CD14-positive monocyte (primary cell): Measurements from ENCODE around the gene NR1D1. TPM values are rescaled to one million over a fixed set of nuclear protein-coding genes. Genes with fewer than 3 reads are reported as not detected.

Experiments used
- DNase-seq, 3 donors: peaks; one replicate each; pipeline ENCODE4 v3.0.0-alpha.2; 2011 to 2022
- H2AFZ ChIP-seq: 2 replicates; pipeline ENCODE4 v1.6.0; 2012; ENCODE audit warnings: mild to moderate bottlenecking, low read depth, low read length, inconsistent platforms; ENCODE audit not compliant: insufficient read depth, poor library complexity, severe bottlenecking
- H3K27ac ChIP-seq, 2 donors: 1 replicate in 1 of 2; 2 replicates in 1 of 2; pipeline ENCODE4 v1.5.1; 2012 to 2013; ENCODE audit warnings: low read length in 2 of 2, control low read depth in 1 of 2, inconsistent platforms in 1 of 2, low read depth in 1 of 2, mild to moderate bottlenecking in 1 of 2
- H3K27me3 ChIP-seq, 2 donors: one replicate each; pipeline versions ENCODE4 v1.6.0 to v1.6.1; 2011 to 2013; ENCODE audit warnings: low read length in 2 of 2; ENCODE audit not compliant: control insufficient read depth in 2 of 2, insufficient read depth in 2 of 2
- H3K36me3 ChIP-seq, 2 donors: replicated peaks in 1 of 2; 1 replicate in 1 of 2; 2 replicates in 1 of 2; pipeline versions ENCODE4 v1.5.1 to v1.6.1; 2012 to 2013; ENCODE audit warnings: low read length in 2 of 2, control low read depth in 1 of 2, inconsistent platforms in 1 of 2, mild to moderate bottlenecking in 1 of 2; ENCODE audit not compliant: insufficient read depth in 2 of 2, control insufficient read depth in 1 of 2
- H3K4me1 ChIP-seq, 2 donors: 1 replicate in 1 of 2; 2 replicates in 1 of 2; pipeline versions ENCODE4 v1.5.1 to v1.6.1; 2012 to 2013; ENCODE audit warnings: low read length in 2 of 2, control low read depth in 1 of 2, inconsistent platforms in 1 of 2, mild to moderate bottlenecking in 1 of 2, moderate library complexity in 1 of 2; ENCODE audit not compliant: insufficient read depth in 2 of 2, control insufficient read depth in 1 of 2
- H3K4me2 ChIP-seq: replicated peaks from 2 replicates; pipeline ENCODE3; 2012; ENCODE audit warnings: low read length, moderate library complexity, mild to moderate bottlenecking; ENCODE audit not compliant: poor library complexity, severe bottlenecking; ENCODE audit errors: extremely low read depth
- H3K4me3 ChIP-seq, 3 experiments: fragments of 200-600 bp in 1 of 3; sonication (generic) in 1 of 3; replicated peaks in 1 of 3; 1 replicate in 2 of 3; 2 replicates in 1 of 3; pipeline ENCODE4 v1.5.1; 2011 to 2013; ENCODE audit warnings: low read length in 3 of 3, mild to moderate bottlenecking in 3 of 3, control low read depth in 2 of 3, low read depth in 2 of 3, inconsistent platforms in 1 of 3, moderate library complexity in 1 of 3
- H3K79me2 ChIP-seq: 2 replicates; pipeline ENCODE4 v1.6.0; 2012; ENCODE audit warnings: mild to moderate bottlenecking, control low read depth, inconsistent platforms, low read length, moderate library complexity; ENCODE audit not compliant: insufficient read depth
- H3K9ac ChIP-seq: 2 replicates; pipeline ENCODE4 v1.6.0; 2017; ENCODE audit warnings: low read length, mild to moderate bottlenecking; ENCODE audit not compliant: insufficient read depth, poor library complexity, severe bottlenecking
- H3K9me3 ChIP-seq, 2 donors: replicated peaks in 1 of 2; 1 replicate in 1 of 2; 2 replicates in 1 of 2; pipeline versions ENCODE4 v1.5.1 to v1.6.1; 2012 to 2013; ENCODE audit warnings: low read length in 2 of 2, control low read depth in 1 of 2; ENCODE audit not compliant: control insufficient read depth in 1 of 2, insufficient read depth in 1 of 2
- H4K20me1 ChIP-seq: 2 replicates; pipeline ENCODE4 v1.6.0; 2012; ENCODE audit warnings: mild to moderate bottlenecking, low read length, control low read depth, moderate library complexity; ENCODE audit not compliant: insufficient read depth
- H3K27ac Mint-ChIP-seq, 7 donors: one replicate each; pipeline ENCODE4 v1.8.0; 2020; ENCODE audit warnings: mild to moderate bottlenecking in 7 of 7, mixed read lengths in 7 of 7, moderate library complexity in 6 of 7, inconsistent platforms in 2 of 7
- H3K27me3 Mint-ChIP-seq, 3 donors: one replicate each; pipeline ENCODE4 v1.8.0; 2021 to 2022; ENCODE audit warnings: low read depth in 3 of 3, mild to moderate bottlenecking in 3 of 3, mixed read lengths in 3 of 3, moderate library complexity in 3 of 3, inconsistent platforms in 1 of 3
- H3K36me3 Mint-ChIP-seq, 2 donors: one replicate each; pipeline ENCODE4 v1.8.0; 2020; ENCODE audit warnings: mixed read lengths in 2 of 2, inconsistent platforms in 1 of 2, mild to moderate bottlenecking in 1 of 2
- H3K4me1 Mint-ChIP-seq: one replicate; pipeline ENCODE4 v1.8.0; 2020; ENCODE audit warnings: mild to moderate bottlenecking, mixed read lengths
- H3K4me3 Mint-ChIP-seq, 2 donors: one replicate each; pipeline ENCODE4 v1.8.0; 2020; ENCODE audit warnings: mild to moderate bottlenecking in 2 of 2, mixed read lengths in 2 of 2, moderate library complexity in 1 of 2
- H3K9me3 Mint-ChIP-seq, 7 donors: one replicate each; pipeline ENCODE4 v1.8.0; 2020 to 2022; ENCODE audit warnings: mixed read lengths in 7 of 7, mild to moderate bottlenecking in 6 of 7, moderate library complexity in 6 of 7, inconsistent platforms in 2 of 7
- WGBS: methylation state at CpG from one replicate; pipeline ENCODE4 v1.1.5; 2013; ENCODE audit warnings: missing lambda C conversion rate; ENCODE audit not compliant: insufficient coverage; 5-methylcytosine and 5-hydroxymethylcytosine counted together
- intact Hi-C, 2 donors: fragments of 100-400 bp; cut with micrococcal nuclease; formaldehyde crosslinking; loops; one replicate each; pipeline versions ENCODE4 v1.15.0 to v1.15.1; 2023
- polyA plus RNA-seq, 3 donors: library from polyadenylated mRNA; depleted of rRNA in 1 of 3; unstranded in 2 of 3; stranded (reverse) in 1 of 3; fragments of 300-500 nt in 2 of 3; fragments of >200 nt in 1 of 3; fragmentation: Illumina TruSeq in 2 of 3; gene quantifications; 1 replicate in 2 of 3; 2 replicates in 1 of 3; pipeline ENCODE4 v1.2.3, GENCODE V29; 2012 to 2021
- TF ChIP-seq, protein P1 (sequence below): fragments of 200-600 bp; IDR thresholded peaks from one replicate; pipeline ENCODE4 v1.8.0; 2022; ENCODE audit warnings: antibody characterized with exemption, mild to moderate bottlenecking

Gene NR1D1
- polyA plus RNA-seq, 3 donors, result 0.28 to 4.9 (median 0.31) TPM

DNA sequence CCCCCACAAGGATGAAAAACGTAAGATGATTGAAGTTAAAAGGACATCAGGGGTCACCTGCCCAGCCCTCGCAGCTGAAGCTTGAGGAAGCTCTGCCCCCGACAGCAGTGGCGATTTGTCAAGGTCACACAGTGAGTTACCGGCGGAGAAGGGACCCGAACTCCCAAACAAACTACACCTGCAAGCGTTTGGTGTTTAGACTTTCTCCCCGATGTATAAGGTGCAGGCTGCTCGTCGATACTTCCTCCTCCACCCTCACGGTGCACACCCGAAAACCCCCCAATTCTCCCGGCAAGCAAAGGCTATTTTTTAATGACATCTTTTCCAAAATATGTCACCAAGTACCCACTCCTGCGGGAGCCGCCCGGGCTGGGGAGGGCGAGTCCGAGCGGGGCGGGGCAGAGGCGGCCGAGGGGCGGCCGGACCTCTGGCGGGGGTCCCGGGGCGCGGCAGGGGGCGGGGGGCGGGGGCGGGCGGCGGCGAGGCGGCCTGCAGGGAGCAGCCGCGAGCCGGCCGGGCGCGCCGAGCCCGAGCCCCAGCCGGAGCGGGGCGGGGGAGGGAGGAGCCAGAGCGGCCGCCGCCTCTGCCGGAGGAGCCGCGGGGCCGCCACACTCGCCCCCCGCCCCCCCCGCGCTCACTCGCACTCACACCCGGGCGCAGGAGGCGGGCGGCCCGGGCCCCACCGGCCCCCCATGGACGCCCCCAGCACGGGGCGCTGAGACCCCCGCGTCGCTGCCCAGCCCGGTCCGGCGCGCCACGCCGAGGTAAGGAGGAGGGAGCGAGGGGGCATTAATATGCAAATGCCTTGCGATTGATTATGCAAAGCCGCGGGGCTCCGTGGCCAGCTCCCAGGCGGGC lies 37.8 kb downstream of the NR1D1 start, which contains the start of gene THRA:
Gene THRA (plus strand): TSS at position 637 of the 858 bp plus-strand sequence. CDS start 11,524 bp downstream, outside the sequence.
- intact Hi-C loops, result loop anchor here (2.0 to 5.0 kb wide), 4 partner anchors 35 to 105 kb away; no protein-coding TSS in a partner anchor
- peak within 1 kb of the TSS; percentile 76 to 94 (median 93) for H3K4me3 ChIP-seq
- H3K36me3 ChIP-seq, result no peaks in the 10 kb centered on the region
- Mint-ChIP-seq H3K27ac (peak within 1 kb of the TSS; percentile 77 to 92 (median 88)), H3K4me3 (peak within 1 kb of the TSS; percentile 84 to 90), H3K4me1 (peaks cover 49% of the 10 kb centered on the region), H3K36me3 (peaks cover 4 to 6% of the 10 kb centered on the region in 2 donors), H3K27me3 (peaks cover 8 to 10% (median 9%) of the 10 kb centered on the region in 3 donors), H3K9me3 (peaks cover 0 to 2% (median 0%) of the 10 kb centered on the region in 7 donors)
- peak within 1 kb of the TSS; percentile 69 to 84 for H3K27ac ChIP-seq
- H3K4me2 ChIP-seq, result peak within 1 kb of the TSS; percentile 87
- H3K79me2 ChIP-seq, result peaks cover 48% of the 10 kb centered on the region
- peak in 2 of 3 donors; percentile 54 for DNase-seq
- H2AFZ ChIP-seq, result peak within 1 kb of the TSS; percentile 91
- H4K20me1 ChIP-seq, result peaks cover 37% of the 10 kb centered on the region
- peaks cover 0 to 4% of the 10 kb centered on the region in 2 donors for H3K27me3 ChIP-seq
- H3K9ac ChIP-seq, result peak within 1 kb of the TSS; percentile 91
- WGBS, result under 1% methylated on average over 62 of the region's 83 CpGs
- peaks cover 26 to 45% of the 10 kb centered on the region in 2 donors for H3K4me1 ChIP-seq
- H3K9me3 ChIP-seq, result no peaks in the 10 kb centered on the region
- TF ChIP-seq, protein P1, sequence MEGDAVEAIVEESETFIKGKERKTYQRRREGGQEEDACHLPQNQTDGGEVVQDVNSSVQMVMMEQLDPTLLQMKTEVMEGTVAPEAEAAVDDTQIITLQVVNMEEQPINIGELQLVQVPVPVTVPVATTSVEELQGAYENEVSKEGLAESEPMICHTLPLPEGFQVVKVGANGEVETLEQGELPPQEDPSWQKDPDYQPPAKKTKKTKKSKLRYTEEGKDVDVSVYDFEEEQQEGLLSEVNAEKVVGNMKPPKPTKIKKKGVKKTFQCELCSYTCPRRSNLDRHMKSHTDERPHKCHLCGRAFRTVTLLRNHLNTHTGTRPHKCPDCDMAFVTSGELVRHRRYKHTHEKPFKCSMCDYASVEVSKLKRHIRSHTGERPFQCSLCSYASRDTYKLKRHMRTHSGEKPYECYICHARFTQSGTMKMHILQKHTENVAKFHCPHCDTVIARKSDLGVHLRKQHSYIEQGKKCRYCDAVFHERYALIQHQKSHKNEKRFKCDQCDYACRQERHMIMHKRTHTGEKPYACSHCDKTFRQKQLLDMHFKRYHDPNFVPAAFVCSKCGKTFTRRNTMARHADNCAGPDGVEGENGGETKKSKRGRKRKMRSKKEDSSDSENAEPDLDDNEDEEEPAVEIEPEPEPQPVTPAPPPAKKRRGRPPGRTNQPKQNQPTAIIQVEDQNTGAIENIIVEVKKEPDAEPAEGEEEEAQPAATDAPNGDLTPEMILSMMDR, result peak; percentile 11

DNA sequence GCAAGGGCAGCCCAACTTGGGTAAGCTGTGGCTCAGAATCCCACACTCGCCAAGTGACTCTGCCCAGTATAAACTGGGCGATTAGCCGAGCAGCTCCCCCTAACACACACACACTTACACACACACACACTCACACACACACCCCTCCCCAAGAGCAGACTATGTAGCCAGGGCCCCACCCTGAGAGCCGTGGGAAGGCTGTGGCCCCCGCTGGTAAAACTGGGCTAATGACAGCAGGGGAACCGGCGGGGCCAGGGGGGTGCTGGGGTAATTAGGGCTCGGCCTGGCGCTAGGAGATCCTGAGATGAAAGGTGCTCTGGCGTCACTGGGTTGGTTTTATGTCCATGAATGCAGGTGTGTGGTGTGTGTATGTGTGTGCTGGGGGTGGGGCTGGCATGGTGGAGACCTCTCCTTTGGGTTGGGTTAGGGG lies 38.8 kb downstream of the NR1D1 start:
- TF ChIP-seq, protein P1, result no peak
- peaks cover 0 to 6% of the 10 kb centered on the region in 2 donors for H3K36me3 Mint-ChIP-seq
- intact Hi-C loops, result loop anchor here (2.0 to 5.0 kb wide), 4 partner anchors 36 to 106 kb away; no protein-coding TSS in a partner anchor
- Histone ChIP-seq H3K4me1 (peaks cover 26 to 45% of the 10 kb centered on the region in 2 donors), H2AFZ (no peak overlapping the region), H3K9ac (no peak overlapping the region), H3K27ac (no peak overlapping the region), H3K79me2 (peaks cover 38% of the 10 kb centered on the region), H3K36me3 (no peaks in the 10 kb centered on the region), H4K20me1 (peaks cover 30% of the 10 kb centered on the region), H3K4me2 (no peak overlapping the region), H3K9me3 (no peaks in the 10 kb centered on the region), H3K27me3 (peaks cover 0 to 4% of the 10 kb centered on the region in 2 donors), H3K4me3 (no peak overlapping the region)
- H3K27me3 Mint-ChIP-seq, result peaks cover 10 to 11% (median 11%) of the 10 kb centered on the region in 3 donors
- H3K9me3 Mint-ChIP-seq, result peaks cover 0 to 2% (median 0%) of the 10 kb centered on the region in 7 donors
- no peak for DNase-seq
- peak overlapping the region; percentile 15 to 76 for H3K4me3 Mint-ChIP-seq
- peak overlapping the region in 3 of 7 donors; percentile 79 to 87 (median 80) for H3K27ac Mint-ChIP-seq
- peaks cover 43% of the 10 kb centered on the region for H3K4me1 Mint-ChIP-seq
- WGBS, result 87% methylated on average over 7 of the region's 10 CpGs
